HCT116 (cell line): Measurements from ENCODE around the gene CYSRT1. TPM values are rescaled to one million over a fixed set of nuclear protein-coding genes. Genes with fewer than 3 reads are reported as not detected.

Source experiments
- ATAC-seq: fragments of 200-7000 bp; cut with Tn5 transposase; 2 replicates; pipeline ENCODE4 v1.9.1; 2020; ENCODE audit warnings: mild to moderate bottlenecking, moderate library complexity
- BruUV-seq: library from RNA; stranded (reverse); fragments of 400-500 nt; replicated peaks from 2 replicates; lab custom pipeline; 2021; lab: Mats Ljungman, UMichigan
- CTCF ChIA-PET: fragments of 300-600 bp; sonication (Branson Sonifier 250); formaldehyde crosslinking; loops from one replicate; lab custom pipeline; 2021; ENCODE audit warnings: antibody characterized with exemption; lab: Charles Lee
- POLR2A ChIA-PET: fragments of 300-600, 350-600 bp; sonication (Branson Sonifier 250); formaldehyde crosslinking; loops from one replicate; lab custom pipeline; 2021; ENCODE audit warnings: antibody characterized with exemption; lab: Charles Lee
- RAD21 ChIA-PET, 2 experiments: fragments of 300-600 bp; sonication (Branson Sonifier 250); formaldehyde crosslinking; loops; one replicate each; lab custom pipeline; 2023; ENCODE audit warnings: low total read pairs in 2 of 2; ENCODE audit not compliant: uncharacterized antibody in 2 of 2, unreplicated experiment in 2 of 2, low non-redundant PET in 1 of 2; lab: Charles Lee
- DNase-seq: peaks from one replicate; pipeline ENCODE4 v3.0.0-alpha.2; 2010; ENCODE audit warnings: low read depth, low spot score
- H2AFZ ChIP-seq: fragments of 200-600 bp; shearing (Covaris generic), sonication (generic); 2 replicates; pipeline ENCODE4 v1.6.1; 2017; ENCODE audit warnings: low read depth, mixed run types, mixed read lengths, antibody characterized with exemption, low read length; ENCODE audit not compliant: poor library complexity, severe bottlenecking
- H3K27ac ChIP-seq: 2 replicates; pipeline ENCODE4 v1.5.1; 2012; ENCODE audit warnings: low read depth, low read length
- H3K27me3 ChIP-seq: fragments of 200-600 bp; sonication (generic); 2 replicates; pipeline ENCODE4 v1.6.1; 2016; ENCODE audit warnings: mixed run types, low read length, mixed read lengths; ENCODE audit not compliant: insufficient read depth
- H3K36me3 ChIP-seq, 2 experiments: fragments of 200-500 bp in 1 of 2; fragments of 200-600 bp in 1 of 2; sonication (Bioruptor generic) in 1 of 2; sonication (generic) in 1 of 2; 2 replicates each; pipeline versions ENCODE4 v1.5.1 to v1.6.1; 2014 to 2016; ENCODE audit warnings: low read length in 2 of 2, inconsistent platforms in 1 of 2, mixed read lengths in 1 of 2, mixed run types in 1 of 2; ENCODE audit not compliant: insufficient read depth in 2 of 2, control insufficient read depth in 1 of 2
- H3K4me1 ChIP-seq, 2 experiments: fragments of 200-600 bp in 1 of 2; sonication (generic) in 1 of 2; 2 replicates each; pipeline versions ENCODE4 v1.5.1 to v1.6.1; 2012 to 2017; ENCODE audit warnings: low read length in 2 of 2, inconsistent platforms in 1 of 2, mild to moderate bottlenecking in 1 of 2, mixed read lengths in 1 of 2, mixed run types in 1 of 2, moderate library complexity in 1 of 2; ENCODE audit not compliant: insufficient read depth in 2 of 2, control insufficient read depth in 1 of 2
- H3K4me2 ChIP-seq: fragments of 200-600 bp; sonication (generic); 2 replicates; pipeline ENCODE4 v1.6.1; 2017; ENCODE audit warnings: mixed run types, low read length, mixed read lengths
- H3K4me3 ChIP-seq, 2 experiments: fragments of 200-600 bp in 1 of 2; sonication (generic) in 1 of 2; replicated peaks in 1 of 2; 2 replicates each; pipeline ENCODE4 v1.5.1; 2011 to 2016; ENCODE audit warnings: low read length in 2 of 2, control low read depth in 1 of 2, low read depth in 1 of 2, mild to moderate bottlenecking in 1 of 2, mixed read lengths in 1 of 2, mixed run types in 1 of 2
- H3K79me2 ChIP-seq: fragments of 200-600 bp; sonication (generic); 2 replicates; pipeline ENCODE4 v1.6.1; 2017; ENCODE audit warnings: mild to moderate bottlenecking, mixed run types, low read length, moderate library complexity, mixed read lengths; ENCODE audit not compliant: insufficient read depth
- H3K9ac ChIP-seq: fragments of 200-600 bp; sonication (generic); 2 replicates; pipeline ENCODE4 v1.6.1; 2016; ENCODE audit warnings: low read length, mixed read lengths
- H3K9me2 ChIP-seq: fragments of 200-600 bp; sonication (generic), shearing (Covaris generic); 2 replicates; pipeline ENCODE4 v1.6.1; 2017; ENCODE audit warnings: mixed run types, mild to moderate bottlenecking, moderate library complexity; ENCODE audit not compliant: insufficient read depth
- H3K9me3 ChIP-seq, 2 experiments: fragments of 200-500 bp in 1 of 2; fragments of 200-600 bp in 1 of 2; sonication (Bioruptor generic) in 1 of 2; sonication (generic) in 1 of 2; 2 replicates each; pipeline ENCODE4 v1.6.1; 2014 to 2017; ENCODE audit warnings: low read length in 2 of 2, mixed read lengths in 2 of 2, inconsistent platforms in 1 of 2, low read depth in 1 of 2, mild to moderate bottlenecking in 1 of 2, mixed run types in 1 of 2, moderate library complexity in 1 of 2; ENCODE audit not compliant: control insufficient read depth in 1 of 2, insufficient read depth in 1 of 2
- H4K20me1 ChIP-seq: fragments of 200-600 bp; sonication (generic), shearing (Covaris generic); 2 replicates; pipeline ENCODE4 v1.6.1; 2017; ENCODE audit warnings: mixed run types, mild to moderate bottlenecking, moderate library complexity; ENCODE audit not compliant: insufficient read depth
- ATF3 ChIP-seq: IDR thresholded peaks from 2 replicates; pipeline ENCODE4 v1.6.1; 2012
- CTCF ChIP-seq, 3 experiments: fragments of 200-600 bp in 1 of 3; sonication (generic) in 1 of 3; IDR thresholded peaks in 2 of 3; conservative IDR thresholded peaks in 1 of 3; 2 replicates each; pipeline ENCODE4 v1.5.1; 2012 to 2017; ENCODE audit warnings: low read depth in 2 of 3, low read length in 2 of 3, antibody characterized with exemption in 1 of 3, borderline replicate concordance in 1 of 3, control low read depth in 1 of 3, mild to moderate bottlenecking in 1 of 3, mixed read lengths in 1 of 3, mixed run types in 1 of 3, moderate library complexity in 1 of 3; ENCODE audit not compliant: insufficient read depth in 1 of 3
- EGR1 ChIP-seq: IDR thresholded peaks from 2 replicates; pipeline ENCODE4 v1.6.1; 2012; ENCODE audit warnings: low read depth
- EZH2 ChIP-seq: fragments of 200-600 bp; sonication (generic); IDR thresholded peaks from 2 replicates; pipeline ENCODE4 v1.6.1; 2017; ENCODE audit warnings: antibody characterized with exemption, mixed run types
- EZH2phosphoT487 ChIP-seq: fragments of 200-600 bp; IDR thresholded peaks from 2 replicates; pipeline ENCODE4 v1.6.1; 2018; ENCODE audit warnings: antibody characterized with exemption, borderline replicate concordance
- FOSL1 ChIP-seq: IDR thresholded peaks from 2 replicates; pipeline ENCODE4 v1.6.1; 2012; ENCODE audit warnings: low read depth
- POLR2A ChIP-seq: IDR thresholded peaks from 2 replicates; pipeline ENCODE4 v1.7.0; 2011; ENCODE audit warnings: borderline replicate concordance; ENCODE audit not compliant: insufficient read depth, insufficient read length; ENCODE audit errors: extremely low read depth
- POLR2AphosphoS5 ChIP-seq: IDR thresholded peaks from 2 replicates; pipeline ENCODE4 v1.6.1; 2011; ENCODE audit warnings: mild to moderate bottlenecking, low read depth, low read length, moderate library complexity
- RAD21 ChIP-seq: IDR thresholded peaks from 2 replicates; pipeline ENCODE4 v1.6.1; 2012; ENCODE audit warnings: low read depth, mild to moderate bottlenecking
- REST ChIP-seq: IDR thresholded peaks from 2 replicates; pipeline ENCODE4 v1.6.1; 2012; ENCODE audit warnings: low read depth
- SIN3A ChIP-seq: IDR thresholded peaks from 2 replicates; pipeline ENCODE4 v1.6.1; 2012; ENCODE audit warnings: low read depth
- SRF ChIP-seq: IDR thresholded peaks from 2 replicates; pipeline ENCODE4 v1.6.1; 2012; ENCODE audit warnings: low read depth
- TCF7L2 ChIP-seq: IDR thresholded peaks from 2 replicates; pipeline ENCODE4 v1.7.0; 2011; ENCODE audit warnings: borderline replicate concordance, inconsistent platforms; ENCODE audit not compliant: insufficient read depth, insufficient read length; ENCODE audit errors: extremely low read depth
- ZFX ChIP-seq: fragments of 450-650 bp; IDR thresholded peaks from 2 replicates; pipeline ENCODE4 v1.6.1; 2017
- ZNF274 ChIP-seq: fragments of 200-500 bp; sonication (Bioruptor generic); IDR thresholded peaks from 2 replicates; pipeline ENCODE4 v1.6.1; 2014; ENCODE audit warnings: mild to moderate bottlenecking, low read depth, low read length, inconsistent platforms
- intact Hi-C: fragments of 100-400 bp; cut with micrococcal nuclease; formaldehyde crosslinking; loops from 2 replicates; pipeline ENCODE4 v1.10.0; 2022
- total RNA-seq: library from RNA; stranded (reverse); gene quantifications from one replicate; pipeline ENCODE4 v1.2.1, GENCODE V29; 2021; ENCODE audit not compliant: unreplicated experiment

The CYSRT1 gene
- total RNA-seq, 1 experiment from 2014 or later = 4.3 TPM

- intact Hi-C loops = loop anchor here (5.0 to 10.0 kb wide), 3 partner anchors 41 to 444 kb away; partner anchors contain the start of genes ANAPC2, NPDC1 and SSNA1
- Histone ChIP-seq H3K27ac (peak overlapping the region; percentile 43; the same call in 1 of the 2 replicates), H2AFZ (no peak overlapping the region), H3K4me3 (no peak overlapping the region), H3K4me2 (no peak overlapping the region), H3K4me1 (peaks cover 44 to 60% of the 10 kb centered on the region in 2 experiments), H3K27me3 (no peaks in the 10 kb centered on the region), H3K79me2 (no peaks in the 10 kb centered on the region), H3K9me3 (no peaks in the 10 kb centered on the region), H3K36me3 (no peaks in the 10 kb centered on the region), H3K9me2 (no peaks in the 10 kb centered on the region), H4K20me1 (no peaks in the 10 kb centered on the region), H3K9ac (no peak overlapping the region)
- BruUV-seq = no TSS peak
- RAD21 ChIA-PET = interaction anchor here in 1 of 2 experiments (1.6 kb wide), 1 partner anchor 110 kb away, joined by 3 read pairs; no protein-coding TSS in a partner anchor
- no peak for TF ChIP-seq EZH2phosphoT487
- no peak for TF ChIP-seq POLR2AphosphoS5
- no peak for TF ChIP-seq EGR1
- TF ChIP-seq SRF = no peak
- TF ChIP-seq RAD21 = no peak
- TF ChIP-seq ZFX = no peak
- no peak for TF ChIP-seq FOSL1
- no peak for TF ChIP-seq SIN3A
- TF ChIP-seq REST = no peak
- TF ChIP-seq EZH2 = no peak
- no peak for TF ChIP-seq TCF7L2
- TF ChIP-seq ATF3 = no peak
- TF ChIP-seq POLR2A = no peak
- TF ChIP-seq ZNF274 = no peak
- no peak for TF ChIP-seq CTCF (IDR thresholded peaks at IDR 0.05 in 2 of 3, conservative IDR thresholded peaks at IDR 0.05 in 1 of 3; ENCODE audit: borderline replicate concordance in 1 of 3, insufficient read depth in 1 of 3, low read depth in 2 of 3, low read length in 2 of 3)
- CTCF ChIA-PET = interaction anchor here (1.5 to 4.7 kb wide), 3 partner anchors 9 to 33 kb away, joined by 4 to 43 read pairs (median 10); no protein-coding TSS in a partner anchor
- POLR2A ChIA-PET = interaction anchor here (1.4 to 2.5 kb wide), 2 partner anchors 8 to 12 kb away, joined by 3 to 16 read pairs; partner anchors contain the start of gene TUBB4B
- no peak for DNase-seq
- ATAC-seq = no peak
Measured at GRCh38 chr9:137228506-137228967, 3.6 kb downstream of the CYSRT1 start.
